HUES48 (cell line): ENCODE measurements around the gene IFT172.
A peak's percentile ranks its signal among the peaks of the same experiment; 100 is the strongest.

Experiments
- H3K27ac ChIP-seq: one replicate; pipeline ENCODE4 v1.7.0; 2013; ENCODE audit warnings: low read depth, low read length, inconsistent platforms
- H3K27me3 ChIP-seq: 2 replicates; pipeline ENCODE4 v1.6.1; 2013; ENCODE audit warnings: mild to moderate bottlenecking, low read length; ENCODE audit not compliant: control insufficient read depth, insufficient read depth
- H3K36me3 ChIP-seq: 2 replicates; pipeline ENCODE4 v1.6.1; 2013; ENCODE audit warnings: low read length; ENCODE audit not compliant: control insufficient read depth, insufficient read depth
- H3K4me1 ChIP-seq: 2 replicates; pipeline ENCODE4 v1.6.1; 2013; ENCODE audit warnings: mild to moderate bottlenecking, low read length; ENCODE audit not compliant: control insufficient read depth, insufficient read depth
- H3K4me3 ChIP-seq: 2 replicates; pipeline ENCODE4 v1.5.1; 2013; ENCODE audit warnings: mild to moderate bottlenecking, low read depth, low read length
- H3K9ac ChIP-seq: 2 replicates; pipeline ENCODE4 v1.6.1; 2013; ENCODE audit warnings: mild to moderate bottlenecking, low read depth, low read length, moderate library complexity
- H3K9me3 ChIP-seq: 2 replicates; pipeline ENCODE4 v1.6.1; 2013; ENCODE audit warnings: low read length; ENCODE audit not compliant: control insufficient read depth, insufficient read depth

IFT172 gene

DNA sequence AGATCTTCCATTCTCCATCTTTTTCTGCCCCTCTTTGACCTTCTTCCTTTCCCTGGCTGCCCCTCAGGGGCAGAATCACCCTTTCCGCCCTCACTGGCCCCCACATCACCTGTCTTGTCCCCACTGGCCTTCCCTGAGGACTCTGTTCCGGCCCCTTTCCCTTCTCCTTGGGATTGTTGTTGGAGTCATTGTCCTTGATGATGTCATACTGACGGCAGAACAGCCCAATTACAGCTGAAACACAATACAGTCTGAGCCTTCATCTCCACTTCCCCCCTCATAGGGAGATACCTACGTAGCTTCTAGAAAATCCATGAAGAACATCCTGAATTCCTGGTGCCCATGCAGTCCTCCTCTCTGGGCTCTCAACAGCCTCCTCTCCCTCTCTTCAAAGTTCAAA lies 3.0 kb upstream of the IFT172 start:
- H3K4me3 ChIP-seq = no peak overlapping the region
- peaks cover 26% of the 10 kb centered on the region for H3K27me3 ChIP-seq
- no peaks in the 10 kb centered on the region for H3K36me3 ChIP-seq
- no peak overlapping the region for H3K27ac ChIP-seq
- H3K9ac ChIP-seq = no peak overlapping the region
- H3K4me1 ChIP-seq = peaks cover 4% of the 10 kb centered on the region
- H3K9me3 ChIP-seq = no peaks in the 10 kb centered on the region

GRCh38 chr2:27489118-27489497 lies 435 bp downstream of the IFT172 start:
- Histone ChIP-seq H3K36me3 (no peaks in the 10 kb centered on the region), H3K4me3 (peak overlapping the region; percentile 89), H3K9me3 (no peaks in the 10 kb centered on the region), H3K9ac (peak overlapping the region; percentile 32; the same call in 1 of the 2 replicates), H3K27me3 (peaks cover 4% of the 10 kb centered on the region), H3K27ac (peak overlapping the region; percentile 26), H3K4me1 (peaks cover 4% of the 10 kb centered on the region)

GRCh38 chr2:27485496-27485895 lies 4.0 kb downstream of the IFT172 start:
- H3K27ac ChIP-seq = no peak overlapping the region
- H3K4me3 ChIP-seq = no peak overlapping the region
- H3K9me3 ChIP-seq = no peaks in the 10 kb centered on the region
- H3K9ac ChIP-seq = no peak overlapping the region
- peaks cover 4% of the 10 kb centered on the region for H3K4me1 ChIP-seq
- H3K27me3 ChIP-seq = no peaks in the 10 kb centered on the region
- H3K36me3 ChIP-seq = peaks cover 12% of the 10 kb centered on the region

DNA sequence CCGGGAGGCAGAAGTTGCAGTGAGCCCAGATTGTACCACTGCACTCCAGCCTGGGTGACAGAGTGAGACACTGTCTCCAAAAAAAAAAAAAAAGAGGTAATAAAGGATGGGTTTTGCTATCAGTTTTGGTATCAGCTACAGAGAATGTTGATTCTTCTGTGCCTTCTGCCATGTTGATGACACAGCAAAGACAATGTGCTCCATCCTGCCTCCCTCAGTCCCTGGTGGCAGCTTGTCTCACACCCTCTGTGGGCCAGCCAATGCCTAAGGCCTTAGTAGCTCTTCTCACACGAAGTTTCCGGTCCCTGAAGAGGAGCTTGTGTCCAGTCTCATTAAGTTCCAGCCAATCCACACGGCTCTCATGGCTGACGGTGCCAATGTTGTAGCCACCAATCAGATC lies 17.6 kb downstream of the IFT172 start:
- Histone ChIP-seq H3K4me1 (no peaks in the 10 kb centered on the region), H3K4me3 (no peak overlapping the region), H3K9ac (no peak overlapping the region), H3K27me3 (no peaks in the 10 kb centered on the region), H3K27ac (no peak overlapping the region), H3K36me3 (peaks cover 10% of the 10 kb centered on the region), H3K9me3 (no peaks in the 10 kb centered on the region)

GRCh38 chr2:27464443-27464842 lies 25.1 kb downstream of the IFT172 start:
- Histone ChIP-seq H3K4me3 (no peak overlapping the region), H3K36me3 (peaks cover 3% of the 10 kb centered on the region; the same call in 1 of the 2 replicates), H3K4me1 (peaks cover 9% of the 10 kb centered on the region; the same call in 1 of the 2 replicates)

DNA sequence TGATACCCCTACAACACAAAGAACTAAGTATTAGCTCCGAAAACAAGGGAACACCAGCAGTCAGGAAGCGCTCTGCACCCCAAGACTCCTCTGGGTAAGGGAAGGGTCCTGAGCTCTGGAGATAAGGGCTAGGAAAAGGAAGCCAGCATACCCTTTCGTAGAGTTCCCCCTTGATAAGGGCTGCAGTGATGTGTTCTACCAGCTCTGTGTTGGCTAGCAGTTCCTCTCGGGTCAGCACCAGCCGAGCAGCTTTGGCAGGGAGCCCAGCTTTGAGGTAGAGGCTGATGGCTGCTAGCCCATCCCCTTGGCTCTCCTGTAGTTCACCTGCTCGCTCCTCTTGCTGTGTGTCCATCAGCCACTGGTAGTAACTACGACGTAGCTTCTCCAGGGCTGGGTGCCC lies 28.4 kb downstream of the IFT172 start:
- H3K4me1 ChIP-seq = peaks cover 9% of the 10 kb centered on the region; the same call in 1 of the 2 replicates
- H3K4me3 ChIP-seq = no peak overlapping the region
- H3K36me3 ChIP-seq = peaks cover 27% of the 10 kb centered on the region
- H3K9ac ChIP-seq = no peak overlapping the region
- no peaks in the 10 kb centered on the region for H3K9me3 ChIP-seq
- H3K27ac ChIP-seq = no peak overlapping the region
- H3K27me3 ChIP-seq = no peaks in the 10 kb centered on the region

More at GRCh38 chr2:27464443-27464842, 25.1 kb downstream of the IFT172 start:
- Histone ChIP-seq H3K9ac (no peak overlapping the region), H3K27me3 (no peaks in the 10 kb centered on the region), H3K27ac (no peak overlapping the region), H3K9me3 (no peaks in the 10 kb centered on the region)

DNA sequence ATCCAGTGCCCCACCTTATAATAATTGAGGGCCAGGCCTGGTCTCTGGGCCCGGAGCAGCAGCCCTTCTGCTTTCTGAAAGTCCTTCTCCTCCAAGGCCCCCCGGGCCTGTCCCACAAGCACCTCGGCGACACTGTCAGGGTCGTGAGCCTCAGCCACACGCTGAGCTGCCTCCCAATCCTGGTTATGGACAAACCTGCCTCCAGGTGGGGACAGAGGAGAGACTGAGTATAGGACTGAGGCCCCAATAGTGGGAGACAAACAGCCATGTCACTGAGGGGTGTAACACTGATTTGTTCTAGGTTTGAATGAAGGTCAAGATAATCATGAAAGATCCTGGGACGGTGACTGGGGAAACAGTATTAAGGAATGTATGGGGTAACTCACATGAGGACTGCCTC lies 35.6 kb downstream of the IFT172 start:
- no peaks in the 10 kb centered on the region for H3K27me3 ChIP-seq
- H3K4me3 ChIP-seq = no peak overlapping the region
- no peaks in the 10 kb centered on the region for H3K9me3 ChIP-seq
- peaks cover 51% of the 10 kb centered on the region for H3K36me3 ChIP-seq
- H3K27ac ChIP-seq = no peak overlapping the region
- H3K4me1 ChIP-seq = no peaks in the 10 kb centered on the region
- no peak overlapping the region for H3K9ac ChIP-seq

DNA sequence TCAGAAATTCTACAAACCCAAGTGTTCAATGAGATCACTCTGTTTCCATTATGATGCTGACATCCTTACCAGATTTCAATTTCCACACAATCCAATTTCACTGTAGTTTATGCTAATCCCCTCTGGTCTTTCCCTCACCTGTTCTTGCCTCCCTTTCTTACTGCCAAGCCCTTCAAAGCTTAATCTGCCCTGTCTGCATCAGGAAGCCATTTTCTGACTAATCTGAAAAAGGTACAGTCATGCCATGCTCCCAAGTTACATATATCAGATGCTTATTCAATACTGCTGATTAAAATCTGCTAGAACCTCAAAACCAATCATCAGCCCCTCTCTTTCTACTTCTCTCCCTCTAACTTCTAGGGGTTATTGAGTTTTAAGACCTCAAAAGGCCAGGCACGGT lies 38.4 kb downstream of the IFT172 start:
- Histone ChIP-seq H3K9me3 (no peaks in the 10 kb centered on the region), H3K4me3 (no peak overlapping the region), H3K36me3 (peaks cover 44% of the 10 kb centered on the region), H3K4me1 (no peaks in the 10 kb centered on the region), H3K27ac (no peak overlapping the region), H3K9ac (no peak overlapping the region), H3K27me3 (no peaks in the 10 kb centered on the region)

- no peaks in the 10 kb centered on the region for H3K27me3 ChIP-seq
- no peaks in the 10 kb centered on the region for H3K9me3 ChIP-seq
- H3K9ac ChIP-seq = no peak overlapping the region
- H3K36me3 ChIP-seq = peaks cover 53% of the 10 kb centered on the region
- no peak overlapping the region for H3K4me3 ChIP-seq
- no peaks in the 10 kb centered on the region for H3K4me1 ChIP-seq
- no peak overlapping the region for H3K27ac ChIP-seq
Measured at GRCh38 chr2:27448381-27448780, 41.2 kb downstream of the IFT172 start.

DNA sequence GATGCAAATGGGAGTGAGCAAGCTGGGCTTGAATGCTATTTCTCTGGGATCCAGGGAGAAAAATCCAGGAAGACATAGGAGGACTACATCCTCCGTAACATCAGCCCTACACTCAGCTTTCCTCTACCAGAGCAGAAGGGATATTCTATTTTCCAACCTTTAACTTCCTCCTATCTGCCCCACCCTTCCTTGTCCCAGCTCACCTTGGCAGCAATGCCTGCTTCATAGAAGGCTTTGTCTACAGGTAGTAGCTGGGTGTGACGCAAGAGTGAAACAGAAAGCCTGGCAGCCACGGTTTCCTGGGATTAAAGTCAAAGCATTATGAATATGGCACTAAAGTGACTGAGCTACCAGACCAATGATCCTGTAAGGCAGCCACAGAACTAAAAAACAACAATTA lies 43.5 kb downstream of the IFT172 start:
- H3K4me1 ChIP-seq = peaks cover 6% of the 10 kb centered on the region; the same call in 1 of the 2 replicates
- H3K9ac ChIP-seq = no peak overlapping the region
- no peaks in the 10 kb centered on the region for H3K9me3 ChIP-seq
- H3K4me3 ChIP-seq = no peak overlapping the region
- H3K27ac ChIP-seq = no peak overlapping the region
- H3K36me3 ChIP-seq = peaks cover 47% of the 10 kb centered on the region
- no peaks in the 10 kb centered on the region for H3K27me3 ChIP-seq

DNA sequence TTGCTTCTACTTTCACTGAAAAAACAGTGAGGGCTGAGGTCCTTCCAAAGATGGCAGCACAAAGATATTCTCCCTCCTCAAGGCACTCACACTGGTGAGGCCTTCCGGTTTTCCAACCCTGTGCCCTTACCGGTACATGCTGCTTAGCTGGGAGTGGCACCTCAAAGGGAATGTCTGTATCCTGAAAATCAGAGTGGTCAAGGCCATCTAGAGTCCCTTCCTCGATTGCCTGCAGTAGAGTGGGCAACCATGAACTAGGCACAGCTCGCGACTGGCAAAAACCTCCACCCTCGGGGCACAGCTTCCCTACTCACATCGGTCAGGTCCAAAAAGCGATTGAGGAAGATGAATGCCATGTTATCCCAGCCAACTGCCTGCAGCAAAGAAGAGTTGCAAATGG lies 43.9 kb downstream of the IFT172 start:
- H3K27me3 ChIP-seq = no peaks in the 10 kb centered on the region
- H3K4me1 ChIP-seq = peaks cover 6% of the 10 kb centered on the region; the same call in 1 of the 2 replicates
- H3K9me3 ChIP-seq = no peaks in the 10 kb centered on the region
- H3K9ac ChIP-seq = no peak overlapping the region
- no peak overlapping the region for H3K4me3 ChIP-seq
- H3K27ac ChIP-seq = no peak overlapping the region
- H3K36me3 ChIP-seq = peaks cover 51% of the 10 kb centered on the region

- Histone ChIP-seq H3K27me3 (no peaks in the 10 kb centered on the region), H3K36me3 (peaks cover 56% of the 10 kb centered on the region), H3K4me3 (no peak overlapping the region), H3K4me1 (peaks cover 6% of the 10 kb centered on the region; the same call in 1 of the 2 replicates), H3K9me3 (no peaks in the 10 kb centered on the region), H3K27ac (no peak overlapping the region), H3K9ac (no peak overlapping the region)
Measured at GRCh38 chr2:27445155-27445554, 44.4 kb downstream of the IFT172 start.
